Kidney epithelial cell (primary cell): ENCODE measurements around the gene ELFN2. TPM values are rescaled to one million over a fixed set of nuclear protein-coding genes. Genes with fewer than 3 reads are reported as not detected.
"Not testable (repeated sequence)": the region's sequence is repeated elsewhere in the genome, so short reads cannot be mapped to it uniquely, and the experiment has no call there.

Experiments used
- DNase-seq: peaks from one replicate; pipeline ENCODE4 v3.0.0-alpha.2; 2010; ENCODE audit warnings: low read depth
- H3K27me3 ChIP-seq: 2 replicates; pipeline ENCODE4 v1.6.0; 2011; ENCODE audit warnings: low read length; ENCODE audit not compliant: control insufficient read depth, insufficient read depth
- H3K36me3 ChIP-seq: 2 replicates; pipeline ENCODE4 v1.5.1; 2011; ENCODE audit warnings: low read length; ENCODE audit not compliant: control insufficient read depth, insufficient read depth
- H3K4me3 ChIP-seq: 2 replicates; pipeline ENCODE4 v1.5.1; 2011; ENCODE audit warnings: low read depth, mild to moderate bottlenecking, control low read depth, low read length
- CTCF ChIP-seq: IDR thresholded peaks from 2 replicates; pipeline ENCODE4 v1.5.1; 2011; ENCODE audit warnings: mild to moderate bottlenecking, moderate library complexity, low read length, control low read depth, inconsistent platforms; ENCODE audit not compliant: insufficient read depth, poor library complexity, severe bottlenecking
- total RNA-seq: library from RNA; depleted of rRNA; stranded (reverse); fragments of >200 nt; gene quantifications from 2 replicates; pipeline ENCODE4 v1.2.3, GENCODE V29; 2015

Gene ELFN2
- total RNA-seq, 1 donor from 2014 or later = 0.96 TPM

DNA sequence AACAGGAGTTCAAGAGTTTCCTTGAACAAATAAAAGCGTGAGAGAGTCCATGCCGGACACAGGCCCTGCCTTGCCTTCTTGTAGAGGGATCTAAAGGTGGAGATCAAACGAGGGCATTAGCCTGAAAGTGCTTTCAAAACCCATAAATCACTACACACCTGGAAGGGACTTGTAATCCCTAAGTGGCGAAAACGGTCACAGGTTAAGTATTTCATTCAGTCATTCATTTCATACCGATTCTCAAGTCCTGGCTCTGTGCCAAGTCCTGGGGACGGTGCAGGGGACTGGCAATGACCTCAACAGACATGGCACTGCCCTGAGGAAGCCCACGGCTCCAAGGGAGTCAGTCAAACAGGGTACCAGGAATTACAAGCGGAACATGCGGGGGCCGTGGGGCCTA is 26.6 kb downstream of the ELFN2 start:
- no peaks in the 10 kb centered on the region for H3K36me3 ChIP-seq
- DNase-seq = no peak
- no peaks in the 10 kb centered on the region for H3K27me3 ChIP-seq
- no peak overlapping the region for H3K4me3 ChIP-seq
- no peak for TF ChIP-seq CTCF

DNA sequence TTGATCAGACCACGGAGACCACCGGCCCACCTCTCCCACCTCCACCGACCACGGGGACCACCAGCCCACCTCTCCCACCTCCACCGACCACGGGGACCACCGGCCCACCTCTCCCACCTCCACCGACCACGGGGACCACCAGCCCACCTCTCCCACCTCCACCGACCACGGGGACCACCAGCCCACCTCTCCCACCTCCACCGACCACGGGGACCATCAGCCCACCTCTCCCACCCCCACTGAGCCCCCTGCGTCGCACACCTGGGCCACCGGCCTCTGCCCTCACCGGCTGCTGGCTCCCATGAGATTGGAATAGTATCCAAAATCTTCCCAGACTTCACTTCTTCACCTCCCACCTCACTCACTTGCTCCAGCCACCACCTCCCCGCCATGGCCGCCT is 27.8 kb downstream of the ELFN2 start:
- not testable (repeated sequence) for DNase-seq, H3K36me3 ChIP-seq, H3K4me3 ChIP-seq, H3K27me3 ChIP-seq

DNA sequence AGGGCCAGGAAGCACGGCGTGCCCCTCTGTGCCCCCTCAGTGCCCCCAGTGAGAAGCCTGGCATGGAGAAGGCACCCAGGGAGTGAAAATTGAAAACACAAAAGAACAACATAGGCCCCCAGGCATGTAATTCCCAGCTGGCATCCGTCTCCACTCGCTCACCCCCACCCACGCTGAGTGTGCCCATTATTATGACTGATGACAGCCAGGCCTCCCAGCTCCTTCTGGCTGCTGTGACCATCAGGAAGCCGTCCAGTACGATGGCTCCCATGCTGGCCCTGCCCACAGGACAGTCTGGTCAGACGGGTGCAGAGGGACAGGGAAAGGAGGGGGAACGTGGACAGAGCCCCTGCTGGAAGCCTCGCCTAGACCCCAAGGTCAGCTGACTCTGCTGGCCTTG is 30.1 kb downstream of the ELFN2 start:
- H3K27me3 ChIP-seq = no peaks in the 10 kb centered on the region
- DNase-seq = no peak
- no peaks in the 10 kb centered on the region for H3K36me3 ChIP-seq
- TF ChIP-seq CTCF = no peak
- H3K4me3 ChIP-seq = no peak overlapping the region

GRCh38 chr22:37396488-37397084 is 30.7 kb downstream of the ELFN2 start:
- no peak for DNase-seq
- TF ChIP-seq CTCF = no peak
- no peak overlapping the region for H3K4me3 ChIP-seq
- H3K27me3 ChIP-seq = no peaks in the 10 kb centered on the region
- no peaks in the 10 kb centered on the region for H3K36me3 ChIP-seq

DNA sequence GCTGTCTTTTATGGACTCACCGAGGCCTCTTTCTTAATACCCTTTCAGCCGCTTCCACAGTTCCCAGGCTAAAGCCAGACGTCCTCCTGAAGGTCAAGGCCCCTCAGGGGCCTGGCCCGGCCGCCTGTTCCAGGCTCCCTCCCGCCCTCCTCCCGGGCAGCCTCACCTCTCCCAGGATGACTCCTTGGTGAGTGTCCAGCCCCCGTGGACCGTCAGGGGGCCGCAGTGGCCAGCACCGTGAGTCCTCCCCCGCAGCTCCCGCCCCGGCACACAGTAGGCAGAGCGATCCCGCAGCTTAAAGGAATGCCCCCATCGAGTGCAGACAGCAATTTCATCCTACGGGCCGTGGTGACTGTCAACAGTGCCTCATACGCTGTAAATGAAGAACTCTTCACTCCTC is 32.9 kb downstream of the ELFN2 start:
- Histone ChIP-seq H3K36me3 (no peaks in the 10 kb centered on the region), H3K4me3 (no peak overlapping the region), H3K27me3 (no peaks in the 10 kb centered on the region)
- no peak for DNase-seq
- TF ChIP-seq CTCF = no peak

DNA sequence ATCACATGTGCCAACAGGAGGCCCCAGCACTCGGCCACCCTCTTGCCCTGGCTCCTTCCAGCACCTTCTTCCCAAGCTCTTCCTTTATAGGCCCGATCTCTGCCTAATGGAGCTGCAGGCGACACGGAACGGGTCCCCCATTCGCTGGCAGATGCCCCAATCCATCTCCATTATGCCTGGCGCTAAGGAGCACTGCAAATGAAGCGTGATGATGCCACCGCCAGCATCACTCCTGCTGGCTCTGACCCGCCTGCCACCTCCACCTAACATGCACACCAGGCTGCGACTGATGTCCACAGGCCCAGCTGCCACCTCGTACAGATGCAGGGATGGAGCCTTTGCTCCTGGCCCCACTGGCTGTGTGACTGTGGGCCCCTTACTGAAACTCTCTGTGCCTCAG is 33.5 kb downstream of the ELFN2 start:
- Histone ChIP-seq H3K4me3 (no peak overlapping the region), H3K36me3 (no peaks in the 10 kb centered on the region), H3K27me3 (no peaks in the 10 kb centered on the region)
- no peak for DNase-seq
- TF ChIP-seq CTCF = no peak
